Breast epithelium (tissue), 4 donors: Measurements from ENCODE around the gene NR4A2. TPM values are rescaled to one million over a fixed set of nuclear protein-coding genes. Genes with fewer than 3 reads are reported as not detected.

Experiments
- DNase-seq, 2 donors: peaks; one replicate each; pipeline ENCODE4 v3.0.0-alpha.2; 2019; ENCODE audit warnings: low spot score in 2 of 2
- H3K27ac ChIP-seq, 2 donors: fragments of 200-600 bp; sonication (generic) in 1 of 2; one replicate each; pipeline ENCODE4 v1.5.1; 2016 to 2019; ENCODE audit warnings: mild to moderate bottlenecking in 1 of 2
- H3K27me3 ChIP-seq, 2 donors: fragments of 200-600 bp; sonication (generic) in 1 of 2; one replicate each; pipeline versions ENCODE4 v1.5.1 to v1.6.0; 2017 to 2019; ENCODE audit warnings: control low read depth in 1 of 2, mild to moderate bottlenecking in 1 of 2
- H3K36me3 ChIP-seq: fragments of 200-600 bp; one replicate; pipeline ENCODE4 v1.5.1; 2019
- H3K4me1 ChIP-seq, 2 donors: fragments of 200-600 bp; sonication (generic); one replicate each; pipeline ENCODE4 v1.5.1; 2016 to 2019; ENCODE audit warnings: control low read depth in 1 of 2
- H3K4me3 ChIP-seq, 3 donors: fragments of 200-600 bp; sonication (generic); 1 replicate in 2 of 3; 2 replicates in 1 of 3; pipeline ENCODE4 v1.5.1; 2016 to 2019; ENCODE audit warnings: mild to moderate bottlenecking in 3 of 3, moderate library complexity in 2 of 3
- H3K9me3 ChIP-seq, 2 donors: fragments of 200-600 bp; sonication (generic) in 1 of 2; one replicate each; pipeline ENCODE4 v1.5.1; 2016 to 2019; ENCODE audit warnings: control low read depth in 1 of 2
- CTCF ChIP-seq, 3 donors: fragments of 450-650 bp; IDR thresholded peaks; one replicate each; pipeline ENCODE4 v1.5.1; 2016 to 2017; ENCODE audit warnings: antibody characterized with exemption in 3 of 3, mild to moderate bottlenecking in 3 of 3, moderate library complexity in 3 of 3
- POLR2A ChIP-seq: fragments of 450-650 bp; IDR thresholded peaks from one replicate; pipeline ENCODE4 v1.6.1; 2016; ENCODE audit warnings: antibody characterized with exemption, mild to moderate bottlenecking, moderate library complexity
- POLR2AphosphoS5 ChIP-seq, 3 donors: sonication (generic); formaldehyde crosslinking; IDR thresholded peaks; one replicate each; pipeline ENCODE4 v1.6.1; 2017; ENCODE audit warnings: antibody characterized with exemption in 3 of 3
- intact Hi-C: fragments of 100-400 bp; cut with DNase I; formaldehyde crosslinking; loops from one replicate; pipeline ENCODE4 v1.15.1; 2023; ENCODE audit warnings: low total_unique reads
- total RNA-seq, 3 donors: library from RNA; depleted of rRNA; stranded (reverse); fragments of >200 nt; gene quantifications; one replicate each; pipeline ENCODE4 v1.1.0, GENCODE V29; 2016

NR4A2 gene
- total RNA-seq, 3 donors from 2014 or later = 3.8 to 29.4 (median 7.9) TPM

DNA sequence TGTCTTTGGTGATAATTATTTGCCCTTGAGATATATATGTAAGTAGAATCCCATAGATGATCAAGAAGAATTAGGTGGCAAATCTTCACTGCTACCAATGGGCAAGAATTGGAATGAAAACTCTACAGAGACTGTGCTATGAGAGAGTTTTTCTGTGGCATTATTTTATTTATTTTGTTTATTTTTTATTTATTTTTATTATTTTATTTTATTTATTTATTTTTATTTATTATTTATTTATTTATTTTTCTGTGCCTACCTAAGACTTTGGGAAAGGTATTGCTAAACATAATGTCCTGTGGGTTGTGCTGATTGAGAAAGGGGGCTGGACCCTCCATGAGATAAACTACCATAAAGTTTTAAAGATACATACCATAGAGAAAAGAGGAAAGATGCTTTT lies 16.6 kb upstream of the NR4A2 start:
- Histone ChIP-seq H3K9me3 (no peaks in the 10 kb centered on the region), H3K4me1 (no peaks in the 10 kb centered on the region), H3K27me3 (no peaks in the 10 kb centered on the region), H3K36me3 (no peaks in the 10 kb centered on the region), H3K27ac (no peak overlapping the region), H3K4me3 (no peak overlapping the region)
- intact Hi-C loops = no loop called here
- no peak for DNase-seq
- no peak for TF ChIP-seq CTCF (IDR thresholded peaks at IDR 0.05)

DNA sequence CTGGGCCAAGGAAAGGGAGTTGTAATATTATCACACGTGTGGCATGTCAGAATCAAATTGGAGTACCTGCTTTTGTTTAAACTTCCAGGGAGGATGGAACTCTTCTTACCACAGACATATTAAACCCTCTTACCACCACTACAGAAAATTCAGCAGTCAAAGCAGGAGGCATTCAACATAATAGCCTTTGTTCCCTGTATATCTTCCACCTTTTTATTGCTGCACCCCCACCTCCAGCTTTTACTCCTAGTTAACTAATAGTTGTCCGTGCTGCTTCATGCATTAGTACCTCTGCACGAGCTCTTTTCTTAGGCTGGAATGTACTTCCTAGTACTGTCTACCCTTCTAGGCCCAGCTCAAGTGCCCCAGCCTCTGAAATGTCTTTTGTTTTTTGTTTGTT lies 14.9 kb upstream of the NR4A2 start:
- Histone ChIP-seq H3K36me3 (no peaks in the 10 kb centered on the region), H3K4me3 (no peak overlapping the region), H3K27me3 (no peaks in the 10 kb centered on the region), H3K4me1 (no peaks in the 10 kb centered on the region), H3K9me3 (no peaks in the 10 kb centered on the region), H3K27ac (no peak overlapping the region)
- no peak for DNase-seq
- intact Hi-C loops = no loop called here
- TF ChIP-seq POLR2AphosphoS5 (IDR thresholded peaks at IDR 0.05) (no peak), CTCF (IDR thresholded peaks at IDR 0.05) (no peak), POLR2A (no peak)

- no peak for DNase-seq
- no peak overlapping the region for H3K27ac ChIP-seq
- no peaks in the 10 kb centered on the region for H3K27me3 ChIP-seq
- no peak overlapping the region for H3K4me3 ChIP-seq
- H3K4me1 ChIP-seq = no peaks in the 10 kb centered on the region
- no peaks in the 10 kb centered on the region for H3K36me3 ChIP-seq
- intact Hi-C loops = no loop called here
- H3K9me3 ChIP-seq = no peaks in the 10 kb centered on the region
- no peak for TF ChIP-seq POLR2A
- no peak for TF ChIP-seq CTCF (IDR thresholded peaks at IDR 0.05)
Measured at GRCh38 chr2:156346731-156347130, 14.2 kb upstream of the NR4A2 start.

GRCh38 chr2:156345582-156345981 lies 13.1 kb upstream of the NR4A2 start:
- Histone ChIP-seq H3K36me3 (no peaks in the 10 kb centered on the region), H3K4me3 (no peak overlapping the region), H3K9me3 (no peaks in the 10 kb centered on the region), H3K27ac (no peak overlapping the region), H3K4me1 (peaks cover 0 to 4% of the 10 kb centered on the region in 2 donors), H3K27me3 (no peaks in the 10 kb centered on the region)
- no peak for DNase-seq
- intact Hi-C loops = no loop called here
- TF ChIP-seq CTCF (IDR thresholded peaks at IDR 0.05) (no peak), POLR2A (no peak), POLR2AphosphoS5 (IDR thresholded peaks at IDR 0.05) (no peak)

GRCh38 chr2:156343940-156344301 lies 11.4 kb upstream of the NR4A2 start:
- Histone ChIP-seq H3K27me3 (no peaks in the 10 kb centered on the region), H3K9me3 (no peaks in the 10 kb centered on the region), H3K4me3 (no peak overlapping the region), H3K27ac (no peak overlapping the region), H3K4me1 (peaks cover 0 to 16% of the 10 kb centered on the region in 2 donors), H3K36me3 (no peaks in the 10 kb centered on the region)
- intact Hi-C loops = no loop called here
- no peak for DNase-seq
- TF ChIP-seq POLR2AphosphoS5 (IDR thresholded peaks at IDR 0.05) (no peak), POLR2A (no peak), CTCF (IDR thresholded peaks at IDR 0.05) (no peak)
